HG03025 (cell line): Measurements from ENCODE around the gene ADAMTS2.

Source experiments
- ATAC-seq: cut with Tn5 transposase; IDR thresholded peaks from one replicate; pipeline ENCODE4 v1.9.1; 2021; ENCODE audit warnings: mild to moderate bottlenecking, moderate library complexity; ENCODE audit not compliant: unreplicated experiment, low FRiP score

The ADAMTS2 gene

GRCh38 chr5:179259731-179260323 is 85.4 kb downstream of the ADAMTS2 start:
- ATAC-seq: no peak

GRCh38 chr5:179258922-179259730 is 86.1 kb downstream of the ADAMTS2 start:
- ATAC-seq: no peak

GRCh38 chr5:179258001-179258921 is 87.0 kb downstream of the ADAMTS2 start:
- ATAC-seq: no peak

GRCh38 chr5:179257176-179257682 is 88.0 kb downstream of the ADAMTS2 start:
- ATAC-seq: no peak

GRCh38 chr5:179256328-179257175 is 88.7 kb downstream of the ADAMTS2 start:
- ATAC-seq: no peak

GRCh38 chr5:179255527-179256327 is 89.5 kb downstream of the ADAMTS2 start:
- ATAC-seq: no peak

GRCh38 chr5:179254638-179255271 is 90.5 kb downstream of the ADAMTS2 start:
- ATAC-seq: no peak

GRCh38 chr5:179253730-179254129 is 91.5 kb downstream of the ADAMTS2 start:
- no peak for ATAC-seq

GRCh38 chr5:179251276-179251969 is 93.8 kb downstream of the ADAMTS2 start:
- no peak for ATAC-seq

GRCh38 chr5:179250561-179251225 is 94.6 kb downstream of the ADAMTS2 start:
- ATAC-seq: no peak

- no peak for ATAC-seq
Measured at GRCh38 chr5:179246227-179246626, 99.0 kb downstream of the ADAMTS2 start.

GRCh38 chr5:179245031-179245430 is 100.2 kb downstream of the ADAMTS2 start:
- ATAC-seq: no peak

GRCh38 chr5:179244044-179244443 is 101.2 kb downstream of the ADAMTS2 start:
- no peak for ATAC-seq

GRCh38 chr5:179243333-179243732 is 101.9 kb downstream of the ADAMTS2 start:
- ATAC-seq: no peak

GRCh38 chr5:179242676-179243075 is 102.6 kb downstream of the ADAMTS2 start:
- ATAC-seq: no peak

- no peak for ATAC-seq
Measured at GRCh38 chr5:179241764-179242370, 103.4 kb downstream of the ADAMTS2 start.

GRCh38 chr5:179241175-179241574 is 104.1 kb downstream of the ADAMTS2 start:
- ATAC-seq: no peak
